Spleen (tissue), 3 donors: ENCODE results near the gene PEX10.

Experiments
- POLR2A ChIP-seq, 3 donors: fragments of 450-650 bp; IDR thresholded peaks; one replicate each; pipeline ENCODE4 v1.5.1; 2017; ENCODE audit warnings: antibody characterized with exemption in 3 of 3, mild to moderate bottlenecking in 1 of 3
- POLR2AphosphoS5 ChIP-seq, 3 donors: sonication (generic); formaldehyde crosslinking; IDR thresholded peaks; one replicate each; pipeline ENCODE4 v1.5.1; 2017; ENCODE audit warnings: antibody characterized with exemption in 3 of 3

- TF ChIP-seq POLR2AphosphoS5 (IDR thresholded peaks at IDR 0.05): no peak
- no peak for TF ChIP-seq POLR2A (IDR thresholded peaks at IDR 0.05)
These were observed 3.0 kb upstream of the PEX10 start for GRCh38 chr1:2415337-2415736.
